ENCODE results near the gene PLPPR1.

PLPPR1 gene

DNA sequence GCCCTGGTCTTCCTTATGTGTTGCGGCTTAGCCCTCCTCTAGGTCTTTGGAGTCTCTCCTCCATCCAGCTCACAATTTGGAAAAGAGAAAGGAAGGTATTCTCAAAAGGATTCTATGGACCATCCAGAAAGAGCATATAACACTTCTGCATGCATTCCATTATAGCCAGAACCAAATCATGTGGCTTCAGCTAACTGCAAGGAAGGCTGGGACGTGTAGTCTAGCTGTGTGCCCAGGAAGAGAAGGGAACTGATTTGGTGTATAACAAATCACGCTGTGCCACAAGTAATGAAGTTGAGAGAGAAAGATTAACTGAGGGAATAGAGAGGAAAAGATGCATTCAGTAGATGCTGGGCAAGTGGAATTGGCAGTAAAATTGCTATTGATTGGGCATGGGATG, 43.7 kb downstream of the PLPPR1 start:
- Histone ChIP-seq H3K9ac (ENCODE audit: low read length in 5 of 5) (no peak overlapping the region), H3K36me3 (ENCODE audit: control insufficient read depth in 5 of 5, insufficient read depth in 5 of 5, low read length in 5 of 5) (no peaks in the 10 kb centered on the region), H3K27ac (ENCODE audit: low read depth, low read length) (no peak overlapping the region), H3K9me3 (ENCODE audit: control insufficient read depth in 5 of 5, low read length in 5 of 5) (no peaks in the 10 kb centered on the region), H3K4me1 (ENCODE audit: control insufficient read depth in 5 of 5, insufficient read depth in 5 of 5, low read length in 5 of 5) (no peaks in the 10 kb centered on the region), H3K4me3 (ENCODE audit: low read depth in 1 of 5, low read length in 5 of 5) (no peak overlapping the region), H3K27me3 (ENCODE audit: control insufficient read depth in 5 of 5, insufficient read depth in 4 of 5, low read length in 5 of 5) (no peaks in the 10 kb centered on the region)

GRCh38 chr9:101073122-101073521, 44.6 kb downstream of the PLPPR1 start:
- Histone ChIP-seq H3K27me3 (ENCODE audit: control insufficient read depth in 5 of 5, insufficient read depth in 4 of 5, low read length in 5 of 5) (no peaks in the 10 kb centered on the region), H3K27ac (ENCODE audit: low read depth, low read length) (no peak overlapping the region), H3K9ac (ENCODE audit: low read length in 5 of 5) (no peak overlapping the region), H3K4me3 (ENCODE audit: low read depth in 1 of 5, low read length in 5 of 5) (no peak overlapping the region), H3K4me1 (ENCODE audit: control insufficient read depth in 5 of 5, insufficient read depth in 5 of 5, low read length in 5 of 5) (no peaks in the 10 kb centered on the region), H3K36me3 (ENCODE audit: control insufficient read depth in 5 of 5, insufficient read depth in 5 of 5, low read length in 5 of 5) (no peaks in the 10 kb centered on the region), H3K9me3 (ENCODE audit: control insufficient read depth in 5 of 5, low read length in 5 of 5) (no peaks in the 10 kb centered on the region)

DNA sequence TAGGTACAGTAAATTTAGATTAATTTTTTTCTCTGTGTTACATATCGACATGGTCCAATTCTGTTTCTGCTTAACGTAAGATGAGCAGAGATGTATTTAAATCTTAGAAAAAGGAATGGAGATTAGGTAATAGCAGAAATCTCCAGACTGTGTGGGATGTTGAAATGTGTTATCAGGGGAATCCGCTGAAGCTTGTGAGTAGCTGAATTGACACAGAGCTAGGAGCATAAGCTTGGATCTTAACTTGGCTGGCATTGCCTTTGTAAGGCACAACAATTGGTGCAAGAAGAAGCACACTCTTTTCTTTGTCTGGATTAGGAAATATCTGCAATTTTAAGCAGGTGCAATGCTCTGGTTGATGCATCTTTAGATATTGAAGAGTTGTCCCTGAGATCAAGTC, 53.1 kb downstream of the PLPPR1 start:
- Histone ChIP-seq H3K27me3 (ENCODE audit: control insufficient read depth in 5 of 5, insufficient read depth in 4 of 5, low read length in 5 of 5) (no peaks in the 10 kb centered on the region), H3K9ac (ENCODE audit: low read length in 5 of 5) (no peak overlapping the region), H3K4me1 (ENCODE audit: control insufficient read depth in 5 of 5, insufficient read depth in 5 of 5, low read length in 5 of 5) (peaks cover 0 to 8% (median 0%) of the 10 kb centered on the region in 5 donors), H3K27ac (ENCODE audit: low read depth, low read length) (no peak overlapping the region), H3K36me3 (ENCODE audit: control insufficient read depth in 5 of 5, insufficient read depth in 5 of 5, low read length in 5 of 5) (no peaks in the 10 kb centered on the region), H3K9me3 (ENCODE audit: control insufficient read depth in 5 of 5, low read length in 5 of 5) (peaks cover 0 to 4% (median 0%) of the 10 kb centered on the region in 5 donors), H3K4me3 (ENCODE audit: low read depth in 1 of 5, low read length in 5 of 5) (no peak overlapping the region)

GRCh38 chr9:101083448-101084202, 55.1 kb downstream of the PLPPR1 start:
- no peak overlapping the region for H3K27ac ChIP-seq (ENCODE audit: low read depth, low read length)
- H3K4me1 ChIP-seq (ENCODE audit: control insufficient read depth in 5 of 5, insufficient read depth in 5 of 5, low read length in 5 of 5): peaks cover 0 to 8% (median 0%) of the 10 kb centered on the region in 5 donors
- peaks cover 0 to 4% (median 0%) of the 10 kb centered on the region in 5 donors for H3K9me3 ChIP-seq (ENCODE audit: control insufficient read depth in 5 of 5, low read length in 5 of 5)
- H3K9ac ChIP-seq (ENCODE audit: low read length in 5 of 5): no peak overlapping the region
- H3K4me3 ChIP-seq (ENCODE audit: low read depth in 1 of 5, low read length in 5 of 5): no peak overlapping the region
- H3K27me3 ChIP-seq (ENCODE audit: control insufficient read depth in 5 of 5, insufficient read depth in 4 of 5, low read length in 5 of 5): no peaks in the 10 kb centered on the region
- no peaks in the 10 kb centered on the region for H3K36me3 ChIP-seq (ENCODE audit: control insufficient read depth in 5 of 5, insufficient read depth in 5 of 5, low read length in 5 of 5)

DNA sequence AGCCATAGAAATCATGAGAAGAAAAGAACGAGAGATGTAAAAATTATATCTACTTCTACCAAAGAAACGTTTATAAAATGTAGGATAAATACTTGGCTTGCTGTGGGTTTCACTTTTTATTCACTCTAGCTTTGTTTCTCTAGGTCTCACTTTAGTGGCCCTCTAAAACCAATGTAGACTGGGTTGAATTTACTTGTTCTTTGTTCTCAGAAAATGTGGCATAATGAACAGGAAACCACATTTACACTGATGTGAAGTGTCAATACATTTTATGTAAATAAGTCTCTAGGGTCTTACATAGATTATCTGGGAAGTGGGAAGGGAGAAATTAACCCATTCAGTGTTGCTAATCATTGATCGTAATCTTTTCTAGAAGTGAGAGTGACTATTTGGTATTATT, 58.9 kb downstream of the PLPPR1 start:
- Histone ChIP-seq H3K27me3 (ENCODE audit: control insufficient read depth in 5 of 5, insufficient read depth in 4 of 5, low read length in 5 of 5) (no peaks in the 10 kb centered on the region), H3K4me1 (ENCODE audit: control insufficient read depth in 5 of 5, insufficient read depth in 5 of 5, low read length in 5 of 5) (no peaks in the 10 kb centered on the region), H3K9me3 (ENCODE audit: control insufficient read depth in 5 of 5, low read length in 5 of 5) (no peaks in the 10 kb centered on the region), H3K27ac (ENCODE audit: low read depth, low read length) (no peak overlapping the region), H3K4me3 (ENCODE audit: low read depth in 1 of 5, low read length in 5 of 5) (no peak overlapping the region), H3K9ac (ENCODE audit: low read length in 5 of 5) (no peak overlapping the region), H3K36me3 (ENCODE audit: control insufficient read depth in 5 of 5, insufficient read depth in 5 of 5, low read length in 5 of 5) (no peaks in the 10 kb centered on the region)

DNA sequence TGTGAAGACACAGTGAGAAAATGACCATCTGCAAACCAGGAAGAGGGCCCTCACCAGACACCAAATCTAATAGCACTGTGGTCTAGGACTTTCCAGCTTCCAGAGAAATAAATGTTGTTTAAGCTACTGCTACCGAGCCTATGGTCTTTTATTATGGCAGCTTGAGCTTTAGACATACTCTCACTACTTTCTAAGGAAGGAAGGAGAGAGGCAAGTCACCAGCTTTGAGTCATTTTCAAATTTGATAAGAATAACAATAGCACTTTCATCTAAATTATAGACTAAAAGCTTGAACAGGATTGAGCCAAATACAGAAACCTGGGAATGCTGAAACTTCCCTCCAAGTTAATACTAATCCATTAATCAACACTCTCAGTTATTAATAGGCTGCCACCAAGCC, 64.4 kb downstream of the PLPPR1 start:
- Histone ChIP-seq H3K4me3 (ENCODE audit: low read depth in 1 of 5, low read length in 5 of 5) (no peak overlapping the region), H3K36me3 (ENCODE audit: control insufficient read depth in 5 of 5, insufficient read depth in 5 of 5, low read length in 5 of 5) (no peaks in the 10 kb centered on the region), H3K9ac (ENCODE audit: low read length in 5 of 5) (no peak overlapping the region), H3K4me1 (ENCODE audit: control insufficient read depth in 5 of 5, insufficient read depth in 5 of 5, low read length in 5 of 5) (no peaks in the 10 kb centered on the region), H3K27me3 (ENCODE audit: control insufficient read depth in 5 of 5, insufficient read depth in 4 of 5, low read length in 5 of 5) (no peaks in the 10 kb centered on the region), H3K9me3 (ENCODE audit: control insufficient read depth in 5 of 5, low read length in 5 of 5) (no peaks in the 10 kb centered on the region), H3K27ac (ENCODE audit: low read depth, low read length) (no peak overlapping the region)

- no peaks in the 10 kb centered on the region for H3K4me1 ChIP-seq (ENCODE audit: control insufficient read depth in 5 of 5, insufficient read depth in 5 of 5, low read length in 5 of 5)
- no peaks in the 10 kb centered on the region for H3K36me3 ChIP-seq (ENCODE audit: control insufficient read depth in 5 of 5, insufficient read depth in 5 of 5, low read length in 5 of 5)
- no peak overlapping the region for H3K27ac ChIP-seq (ENCODE audit: low read depth, low read length)
- H3K9me3 ChIP-seq (ENCODE audit: control insufficient read depth in 5 of 5, low read length in 5 of 5): no peaks in the 10 kb centered on the region
- no peaks in the 10 kb centered on the region for H3K27me3 ChIP-seq (ENCODE audit: control insufficient read depth in 5 of 5, insufficient read depth in 4 of 5, low read length in 5 of 5)
- H3K4me3 ChIP-seq (ENCODE audit: low read depth in 1 of 5, low read length in 5 of 5): no peak overlapping the region
- no peak overlapping the region for H3K9ac ChIP-seq (ENCODE audit: low read length in 5 of 5)
These were observed 65.1 kb downstream of the PLPPR1 start for GRCh38 chr9:101093620-101094019.

DNA sequence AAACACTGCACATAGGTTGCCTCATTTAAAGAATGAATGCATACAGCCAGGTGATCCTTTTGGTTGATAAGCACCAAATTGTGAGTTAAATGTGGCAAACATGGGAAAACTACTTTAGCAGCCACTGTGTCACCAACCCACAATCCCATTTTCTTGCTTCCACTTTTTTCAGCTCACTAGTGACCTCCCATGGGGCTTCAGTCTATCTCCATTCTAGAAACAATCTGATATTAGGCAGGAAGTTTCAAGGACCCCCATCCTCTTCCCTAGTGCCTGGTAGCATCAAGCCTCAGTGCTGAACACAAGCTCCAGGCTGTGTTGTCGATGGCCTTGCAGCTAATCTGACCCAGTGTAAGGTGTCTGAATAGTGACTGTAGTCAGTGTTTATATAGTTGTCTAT, 66.2 kb downstream of the PLPPR1 start:
- H3K27me3 ChIP-seq (ENCODE audit: control insufficient read depth in 5 of 5, insufficient read depth in 4 of 5, low read length in 5 of 5): no peaks in the 10 kb centered on the region
- no peak overlapping the region for H3K4me3 ChIP-seq (ENCODE audit: low read depth in 1 of 5, low read length in 5 of 5)
- no peaks in the 10 kb centered on the region for H3K9me3 ChIP-seq (ENCODE audit: control insufficient read depth in 5 of 5, low read length in 5 of 5)
- no peaks in the 10 kb centered on the region for H3K36me3 ChIP-seq (ENCODE audit: control insufficient read depth in 5 of 5, insufficient read depth in 5 of 5, low read length in 5 of 5)
- H3K27ac ChIP-seq (ENCODE audit: low read depth, low read length): no peak overlapping the region
- no peaks in the 10 kb centered on the region for H3K4me1 ChIP-seq (ENCODE audit: control insufficient read depth in 5 of 5, insufficient read depth in 5 of 5, low read length in 5 of 5)
- no peak overlapping the region for H3K9ac ChIP-seq (ENCODE audit: low read length in 5 of 5)

GRCh38 chr9:101097210-101097609, 68.7 kb downstream of the PLPPR1 start:
- no peaks in the 10 kb centered on the region for H3K27me3 ChIP-seq (ENCODE audit: control insufficient read depth in 5 of 5, insufficient read depth in 4 of 5, low read length in 5 of 5)
- no peak overlapping the region for H3K27ac ChIP-seq (ENCODE audit: low read depth, low read length)
- no peaks in the 10 kb centered on the region for H3K4me1 ChIP-seq (ENCODE audit: control insufficient read depth in 5 of 5, insufficient read depth in 5 of 5, low read length in 5 of 5)
- H3K9me3 ChIP-seq (ENCODE audit: control insufficient read depth in 5 of 5, low read length in 5 of 5): no peaks in the 10 kb centered on the region
- no peaks in the 10 kb centered on the region for H3K36me3 ChIP-seq (ENCODE audit: control insufficient read depth in 5 of 5, insufficient read depth in 5 of 5, low read length in 5 of 5)
- no peak overlapping the region for H3K9ac ChIP-seq (ENCODE audit: low read length in 5 of 5)
- no peak overlapping the region for H3K4me3 ChIP-seq (ENCODE audit: low read depth in 1 of 5, low read length in 5 of 5)

DNA sequence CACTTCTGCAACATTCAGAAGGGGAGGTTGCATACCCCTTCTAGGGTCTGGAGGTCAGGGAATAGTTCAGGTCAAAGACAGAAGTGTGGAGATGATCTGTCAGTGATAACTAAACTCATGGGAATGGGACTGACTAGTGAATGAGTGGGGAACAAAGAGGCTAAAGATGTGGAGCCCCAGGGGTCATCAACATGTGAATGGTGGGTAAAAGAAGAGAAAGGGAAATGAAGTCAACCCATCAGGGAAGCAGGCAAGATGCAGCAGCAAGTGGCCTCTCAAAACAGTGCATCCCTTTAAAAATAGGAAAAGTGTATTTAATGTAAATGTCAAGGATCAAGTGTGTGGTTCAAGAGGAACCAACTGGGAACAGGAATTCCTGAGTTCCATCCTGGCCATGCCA, 69.9 kb downstream of the PLPPR1 start:
- H3K9me3 ChIP-seq (ENCODE audit: control insufficient read depth in 5 of 5, low read length in 5 of 5): no peaks in the 10 kb centered on the region
- H3K27ac ChIP-seq (ENCODE audit: low read depth, low read length): no peak overlapping the region
- no peaks in the 10 kb centered on the region for H3K36me3 ChIP-seq (ENCODE audit: control insufficient read depth in 5 of 5, insufficient read depth in 5 of 5, low read length in 5 of 5)
- no peak overlapping the region for H3K9ac ChIP-seq (ENCODE audit: low read length in 5 of 5)
- H3K4me1 ChIP-seq (ENCODE audit: control insufficient read depth in 5 of 5, insufficient read depth in 5 of 5, low read length in 5 of 5): no peaks in the 10 kb centered on the region
- H3K4me3 ChIP-seq (ENCODE audit: low read depth in 1 of 5, low read length in 5 of 5): no peak overlapping the region
- no peaks in the 10 kb centered on the region for H3K27me3 ChIP-seq (ENCODE audit: control insufficient read depth in 5 of 5, insufficient read depth in 4 of 5, low read length in 5 of 5)

Data from subcutaneous abdominal adipose tissue (tissue), 5 donors.